Upper lobe of left lung (tissue), 4 donors: ENCODE measurements around the gene PHKB.

Experiments
- EP300 ChIP-seq, 4 donors: sonication (generic); formaldehyde crosslinking; IDR thresholded peaks; one replicate each; pipeline ENCODE4 v1.5.1; 2017; ENCODE audit warnings: antibody characterized with exemption in 4 of 4, control low read depth in 2 of 4
- POLR2A ChIP-seq, 4 donors: fragments of 450-650 bp; IDR thresholded peaks; one replicate each; pipeline ENCODE4 v1.5.1; 2016 to 2017; ENCODE audit warnings: antibody characterized with exemption in 4 of 4, mild to moderate bottlenecking in 2 of 4
- TF ChIP-seq, protein P1 (sequence below), 6 experiments: fragments of 450-650 bp in 4 of 6; fragments of 200-600 bp in 2 of 6; sonication (generic) in 2 of 6; IDR thresholded peaks; one replicate each; pipeline ENCODE4 v1.5.1; 2016 to 2019; ENCODE audit warnings: antibody characterized with exemption in 6 of 6

DNA sequence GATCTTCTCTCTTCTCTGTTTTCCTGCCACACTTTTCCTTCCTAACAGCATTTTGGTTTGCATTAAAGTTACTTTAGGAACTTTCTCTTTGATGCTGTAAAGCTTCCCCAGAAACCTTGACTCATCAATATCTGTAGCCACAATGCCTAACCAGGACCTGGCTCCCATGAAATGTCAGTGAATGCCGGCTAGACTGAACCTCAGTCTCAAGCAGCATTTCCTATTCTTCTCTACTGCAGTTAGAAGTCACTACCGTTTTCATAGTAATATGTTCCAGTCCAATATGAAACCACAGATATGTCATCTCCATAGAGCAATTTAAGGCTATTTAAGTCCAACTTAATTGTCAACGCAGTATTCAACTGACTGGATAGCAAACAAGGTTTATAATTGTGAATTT, 29.2 kb upstream of the PHKB start:
- TF ChIP-seq, protein P1, sequence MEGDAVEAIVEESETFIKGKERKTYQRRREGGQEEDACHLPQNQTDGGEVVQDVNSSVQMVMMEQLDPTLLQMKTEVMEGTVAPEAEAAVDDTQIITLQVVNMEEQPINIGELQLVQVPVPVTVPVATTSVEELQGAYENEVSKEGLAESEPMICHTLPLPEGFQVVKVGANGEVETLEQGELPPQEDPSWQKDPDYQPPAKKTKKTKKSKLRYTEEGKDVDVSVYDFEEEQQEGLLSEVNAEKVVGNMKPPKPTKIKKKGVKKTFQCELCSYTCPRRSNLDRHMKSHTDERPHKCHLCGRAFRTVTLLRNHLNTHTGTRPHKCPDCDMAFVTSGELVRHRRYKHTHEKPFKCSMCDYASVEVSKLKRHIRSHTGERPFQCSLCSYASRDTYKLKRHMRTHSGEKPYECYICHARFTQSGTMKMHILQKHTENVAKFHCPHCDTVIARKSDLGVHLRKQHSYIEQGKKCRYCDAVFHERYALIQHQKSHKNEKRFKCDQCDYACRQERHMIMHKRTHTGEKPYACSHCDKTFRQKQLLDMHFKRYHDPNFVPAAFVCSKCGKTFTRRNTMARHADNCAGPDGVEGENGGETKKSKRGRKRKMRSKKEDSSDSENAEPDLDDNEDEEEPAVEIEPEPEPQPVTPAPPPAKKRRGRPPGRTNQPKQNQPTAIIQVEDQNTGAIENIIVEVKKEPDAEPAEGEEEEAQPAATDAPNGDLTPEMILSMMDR (IDR thresholded peaks at IDR 0.05), result no peak
- no peak for TF ChIP-seq POLR2A (IDR thresholded peaks at IDR 0.05)
- no peak for TF ChIP-seq EP300 (IDR thresholded peaks at IDR 0.05)
